IMR-90 (cell line): Measurements from ENCODE around the gene MAPK1. TPM values are rescaled to one million over a fixed set of nuclear protein-coding genes. Genes with fewer than 3 reads are reported as not detected.

Source experiments
- ATAC-seq: fragments of 200-7000 bp; cut with Tn5 transposase; 2 replicates; pipeline ENCODE4 v1.9.1; 2020; ENCODE audit warnings: low read depth, mild to moderate bottlenecking, moderate library complexity
- BruUV-seq: library from RNA; stranded (reverse); fragments of 400-500 nt; replicated peaks from 2 replicates; lab custom pipeline; 2021; lab: Mats Ljungman, UMichigan
- CTCF ChIA-PET: fragments of 300-600 bp; formaldehyde crosslinking; extraction: SDS; loops from one replicate; lab custom pipeline; 2021; ENCODE audit warnings: antibody characterized with exemption; lab: Yijun Ruan, JAX
- POLR2A ChIA-PET: fragments of 300-600 bp; sonication (Branson Sonifier 250); formaldehyde crosslinking; loops from one replicate; lab custom pipeline; 2022; ENCODE audit warnings: antibody characterized with exemption; ENCODE audit not compliant: unreplicated experiment; lab: Charles Lee
- DNase-seq: peaks from one replicate; pipeline ENCODE4 v3.0.0; 2013
- H2AFZ ChIP-seq: replicated peaks from 2 replicates; pipeline ENCODE3; 2013; ENCODE audit warnings: low read length, mild to moderate bottlenecking; ENCODE audit not compliant: poor library complexity
- H2AK5ac ChIP-seq: 2 replicates; pipeline ENCODE4 v1.6.1; 2013; ENCODE audit warnings: low read depth, low read length, inconsistent platforms
- H2AK9ac ChIP-seq: replicated peaks from 2 replicates; pipeline ENCODE3; 2013; ENCODE audit warnings: mild to moderate bottlenecking, low read depth, low read length, moderate library complexity; ENCODE audit not compliant: poor library complexity
- H2BK120ac ChIP-seq: 2 replicates; pipeline ENCODE4 v1.6.1; 2013; ENCODE audit warnings: low read depth, low read length, inconsistent platforms
- H2BK15ac ChIP-seq: 3 replicates; pipeline ENCODE4 v1.6.1; 2013; ENCODE audit warnings: low read depth, low read length, inconsistent platforms
- H2BK20ac ChIP-seq: 2 replicates; pipeline ENCODE4 v1.6.1; 2013; ENCODE audit warnings: low read depth, mild to moderate bottlenecking, inconsistent platforms, low read length, moderate library complexity
- H2BK5ac ChIP-seq: 2 replicates; pipeline ENCODE4 v1.6.1; 2013; ENCODE audit warnings: mild to moderate bottlenecking, low read depth, low read length, inconsistent platforms; ENCODE audit not compliant: poor library complexity, severe bottlenecking
- H3K14ac ChIP-seq: replicated peaks from 2 replicates; pipeline ENCODE4 v1.6.1; 2013; ENCODE audit warnings: low read depth, low read length, inconsistent platforms
- H3K18ac ChIP-seq: 2 replicates; pipeline ENCODE4 v1.6.1; 2013; ENCODE audit warnings: low read depth, low read length, control low read depth
- H3K23ac ChIP-seq: 2 replicates; pipeline ENCODE4 v1.6.1; 2013; ENCODE audit warnings: low read depth, low read length, inconsistent platforms
- H3K27ac ChIP-seq: 2 replicates; pipeline ENCODE4 v1.5.1; 2013; ENCODE audit warnings: mild to moderate bottlenecking, control low read depth, low read length; ENCODE audit not compliant: insufficient read depth
- H3K27me3 ChIP-seq: 2 replicates; pipeline ENCODE4 v1.6.1; 2013; ENCODE audit warnings: low read length; ENCODE audit not compliant: control insufficient read depth, insufficient read depth
- H3K36me3 ChIP-seq: 2 replicates; pipeline ENCODE4 v1.6.1; 2013; ENCODE audit warnings: low read length, mixed read lengths; ENCODE audit not compliant: control insufficient read depth, insufficient read depth
- H3K4ac ChIP-seq: 2 replicates; pipeline ENCODE4 v1.6.1; 2013; ENCODE audit warnings: low read depth, low read length, inconsistent platforms
- H3K4me1 ChIP-seq: 2 replicates; pipeline ENCODE4 v1.6.1; 2013; ENCODE audit warnings: low read length, mixed read lengths; ENCODE audit not compliant: control insufficient read depth, insufficient read depth
- H3K4me2 ChIP-seq: 2 replicates; pipeline ENCODE4 v1.6.1; 2013; ENCODE audit warnings: low read depth, mild to moderate bottlenecking, control low read depth, low read length, moderate library complexity
- H3K4me3 ChIP-seq: 2 replicates; pipeline ENCODE4 v1.5.1; 2013; ENCODE audit warnings: low read depth, mild to moderate bottlenecking, control low read depth, low read length, moderate library complexity; ENCODE audit not compliant: insufficient read depth
- H3K56ac ChIP-seq: 2 replicates; pipeline ENCODE4 v1.6.1; 2013; ENCODE audit warnings: low read length, inconsistent platforms; ENCODE audit not compliant: insufficient read depth; ENCODE audit errors: extremely low read depth
- H3K79me1 ChIP-seq, 2 experiments: 2 replicates each; pipeline ENCODE4 v1.6.1; 2013; ENCODE audit warnings: low read length in 2 of 2, inconsistent platforms in 1 of 2, low read depth in 1 of 2
- H3K9ac ChIP-seq: 2 replicates; pipeline ENCODE4 v1.6.1; 2013; ENCODE audit warnings: low read depth, low read length, control low read depth
- H3K9me1 ChIP-seq: 2 replicates; pipeline ENCODE4 v1.6.1; 2013; ENCODE audit warnings: low read length, inconsistent platforms; ENCODE audit not compliant: insufficient read depth
- H3K9me3 ChIP-seq: 2 replicates; pipeline ENCODE4 v1.6.1; 2013; ENCODE audit warnings: low read length; ENCODE audit not compliant: control insufficient read depth, insufficient read depth
- H4K20me1 ChIP-seq: 2 replicates; pipeline ENCODE4 v1.6.1; 2013; ENCODE audit warnings: low read length, inconsistent platforms; ENCODE audit not compliant: insufficient read depth
- H4K5ac ChIP-seq: 2 replicates; pipeline ENCODE4 v1.6.1; 2013; ENCODE audit warnings: mild to moderate bottlenecking, low read depth, low read length, control low read depth
- H4K8ac ChIP-seq, 2 experiments: 2 replicates each; pipeline ENCODE4 v1.6.1; 2013; ENCODE audit warnings: low read depth in 2 of 2, low read length in 2 of 2, control low read depth in 1 of 2, inconsistent platforms in 1 of 2
- H4K91ac ChIP-seq: 2 replicates; pipeline ENCODE4 v1.6.1; 2013; ENCODE audit warnings: low read depth, low read length, inconsistent platforms; ENCODE audit not compliant: insufficient read depth
- BHLHE40 ChIP-seq: fragments of 150-350 bp; IDR thresholded peaks from 2 replicates; pipeline ENCODE4 v1.6.1; 2016; ENCODE audit warnings: mild to moderate bottlenecking, low read depth, low read length
- CEBPB ChIP-seq: IDR thresholded peaks from 2 replicates; pipeline ENCODE4 v1.6.1; 2012; ENCODE audit warnings: low read depth, low read length, improper control_type of control experiment
- CHD1 ChIP-seq: IDR thresholded peaks from 2 replicates; pipeline ENCODE4 v1.6.1; 2012; ENCODE audit warnings: low read depth, low read length, improper control_type of control experiment
- FOS ChIP-seq: fragments of 150-350 bp; IDR thresholded peaks from 2 replicates; pipeline ENCODE4 v1.6.1; 2016; ENCODE audit warnings: low read depth, low read length
- MAFK ChIP-seq: IDR thresholded peaks from 2 replicates; pipeline ENCODE4 v1.6.1; 2012; ENCODE audit warnings: low read depth, low read length, improper control_type of control experiment
- MAZ ChIP-seq: IDR thresholded peaks from 2 replicates; pipeline ENCODE4 v1.6.1; 2012; ENCODE audit warnings: low read depth, mild to moderate bottlenecking, low read length, improper control_type of control experiment, moderate library complexity, borderline replicate concordance
- MXI1 ChIP-seq: IDR thresholded peaks from 2 replicates; pipeline ENCODE4 v1.6.1; 2012; ENCODE audit warnings: low read depth, mild to moderate bottlenecking, low read length, moderate library complexity, borderline replicate concordance
- NFE2L2 ChIP-seq: fragments of 150-350 bp; IDR thresholded peaks from 2 replicates; pipeline ENCODE4 v1.6.1; 2016; ENCODE audit warnings: low read depth, mild to moderate bottlenecking, low read length
- POLR2A ChIP-seq: IDR thresholded peaks from 2 replicates; pipeline ENCODE4 v1.6.1; 2012; ENCODE audit warnings: mild to moderate bottlenecking, low read depth, low read length
- RAD21 ChIP-seq: IDR thresholded peaks from 2 replicates; pipeline ENCODE4 v1.6.1; 2012; ENCODE audit warnings: low read length, improper control_type of control experiment
- RCOR1 ChIP-seq: IDR thresholded peaks from 2 replicates; pipeline ENCODE4 v1.6.1; 2012; ENCODE audit warnings: mild to moderate bottlenecking, low read length, improper control_type of control experiment; ENCODE audit not compliant: insufficient replicate concordance
- RFX5 ChIP-seq: IDR thresholded peaks from 2 replicates; pipeline ENCODE4 v1.8.0; 2012; ENCODE audit warnings: low read depth, mild to moderate bottlenecking, low read length, moderate library complexity
- SMC3 ChIP-seq: fragments of 150-350 bp; IDR thresholded peaks from 2 replicates; pipeline ENCODE4 v1.6.1; 2016; ENCODE audit warnings: low read depth, mild to moderate bottlenecking, antibody characterized with exemption, low read length, moderate library complexity
- USF2 ChIP-seq: fragments of 150-350 bp; IDR thresholded peaks from 2 replicates; pipeline ENCODE4 v1.6.1; 2017; ENCODE audit warnings: mild to moderate bottlenecking, antibody characterized with exemption, low read length, low read depth
- WGBS, 2 experiments: methylation state at CpG; one replicate each; pipeline versions ENCODE4 v1.1.5 to v1.1.7; 2013; ENCODE audit warnings: missing lambda C conversion rate in 2 of 2; ENCODE audit not compliant: insufficient read length in 1 of 2; ENCODE audit errors: extremely low coverage in 2 of 2; 5-methylcytosine and 5-hydroxymethylcytosine counted together
- dilution Hi-C: fragments of 300-500 bp; cut with HindIII; formaldehyde crosslinking; loops from one replicate; pipeline ENCODE4 v1.14.3; 2018; ENCODE audit warnings: low sequenced_read_pairs; ENCODE audit not compliant: unreplicated experiment
- in situ Hi-C: fragments of 300-500 bp; cut with MboI; formaldehyde crosslinking; loops from 3 replicates; pipeline ENCODE4 v1.14.3; 2019; ENCODE audit warnings: low sequenced_read_pairs, inconsistent platforms, mixed read lengths
- intact Hi-C: fragments of 100-400 bp; cut with micrococcal nuclease; formaldehyde crosslinking; loops from 2 replicates; pipeline ENCODE4 v1.10.0; 2022
- polyA plus RNA-seq, 3 experiments: library from polyadenylated mRNA; depleted of rRNA; stranded (reverse); fragments of >200 nt; gene quantifications; 2 replicates each; pipeline ENCODE4 v1.2.3, GENCODE V29; 2012; ENCODE audit warnings: low replicate concordance in 1 of 3
- total RNA-seq: library from RNA; depleted of rRNA; stranded (reverse); fragments of >200 nt; gene quantifications from 2 replicates; pipeline ENCODE4 v1.2.3, GENCODE V29; 2012
- TF ChIP-seq, protein P1 (sequence below): fragments of 150-350 bp; IDR thresholded peaks from 2 replicates; pipeline ENCODE4 v1.6.1; 2016; ENCODE audit warnings: low read depth, mild to moderate bottlenecking, low read length, moderate library complexity, borderline replicate concordance
- TF ChIP-seq, protein P2 (sequence below): conservative IDR thresholded peaks from 2 replicates; pipeline ENCODE4 v1.5.1; 2012; ENCODE audit warnings: mild to moderate bottlenecking, low read depth, low read length, improper control_type of control experiment

Gene MAPK1
- total and polyA plus RNA-seq, 2 of the 4 experiments (the other 2 are of a cell fraction), result 41.0 to 51.3 TPM

- CTCF ChIA-PET, result no interaction called here
- H4K8ac ChIP-seq, result no peak overlapping the region
- no peak overlapping the region for H3K23ac ChIP-seq
- no CpG with 5 or more reads among the region's 2 CpGs for WGBS, 2 experiments
- in situ Hi-C loops, result no loop called here
- no peak overlapping the region for H3K4me2 ChIP-seq
- intact Hi-C loops, result loop anchor here (1.0 kb wide), 1 partner anchor 159 kb away; no protein-coding TSS in a partner anchor
- dilution Hi-C loops, result no loop called here
- H3K36me3 ChIP-seq, result peaks cover 27% of the 10 kb centered on the region
- no peaks in the 10 kb centered on the region for H3K27me3 ChIP-seq
- peaks cover 6% of the 10 kb centered on the region for H3K4me1 ChIP-seq
- H3K9me3 ChIP-seq, result no peaks in the 10 kb centered on the region
- H3K27ac ChIP-seq, result no peak overlapping the region
- no peak overlapping the region for H2AK5ac ChIP-seq
- peak overlapping the region; percentile 30 for H2BK5ac ChIP-seq
- peaks cover 28 to 59% of the 10 kb centered on the region in 2 experiments for H3K79me1 ChIP-seq
- ATAC-seq, result peak; percentile 24; the same call in 1 of the 2 replicates
- H3K18ac ChIP-seq, result peak overlapping the region; percentile 15; the same call in 1 of the 2 replicates
- H2BK15ac ChIP-seq, result no peak overlapping the region
- H2BK20ac ChIP-seq, result no peak overlapping the region
- no peak overlapping the region for H2AFZ ChIP-seq
- H4K91ac ChIP-seq, result no peak overlapping the region
- no peak overlapping the region for H3K14ac ChIP-seq
- TF ChIP-seq, protein P1, sequence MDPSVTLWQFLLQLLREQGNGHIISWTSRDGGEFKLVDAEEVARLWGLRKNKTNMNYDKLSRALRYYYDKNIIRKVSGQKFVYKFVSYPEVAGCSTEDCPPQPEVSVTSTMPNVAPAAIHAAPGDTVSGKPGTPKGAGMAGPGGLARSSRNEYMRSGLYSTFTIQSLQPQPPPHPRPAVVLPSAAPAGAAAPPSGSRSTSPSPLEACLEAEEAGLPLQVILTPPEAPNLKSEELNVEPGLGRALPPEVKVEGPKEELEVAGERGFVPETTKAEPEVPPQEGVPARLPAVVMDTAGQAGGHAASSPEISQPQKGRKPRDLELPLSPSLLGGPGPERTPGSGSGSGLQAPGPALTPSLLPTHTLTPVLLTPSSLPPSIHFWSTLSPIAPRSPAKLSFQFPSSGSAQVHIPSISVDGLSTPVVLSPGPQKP, result no peak
- TF ChIP-seq FOS (no peak), SMC3 (no peak), RAD21 (no peak), MXI1 (no peak), MAFK (no peak), RFX5 (no peak), MAZ (no peak), USF2 (no peak), BHLHE40 (no peak), CHD1 (no peak), POLR2A (no peak), CEBPB (no peak), RCOR1 (no peak), NFE2L2 (no peak)
- TF ChIP-seq, protein P2, sequence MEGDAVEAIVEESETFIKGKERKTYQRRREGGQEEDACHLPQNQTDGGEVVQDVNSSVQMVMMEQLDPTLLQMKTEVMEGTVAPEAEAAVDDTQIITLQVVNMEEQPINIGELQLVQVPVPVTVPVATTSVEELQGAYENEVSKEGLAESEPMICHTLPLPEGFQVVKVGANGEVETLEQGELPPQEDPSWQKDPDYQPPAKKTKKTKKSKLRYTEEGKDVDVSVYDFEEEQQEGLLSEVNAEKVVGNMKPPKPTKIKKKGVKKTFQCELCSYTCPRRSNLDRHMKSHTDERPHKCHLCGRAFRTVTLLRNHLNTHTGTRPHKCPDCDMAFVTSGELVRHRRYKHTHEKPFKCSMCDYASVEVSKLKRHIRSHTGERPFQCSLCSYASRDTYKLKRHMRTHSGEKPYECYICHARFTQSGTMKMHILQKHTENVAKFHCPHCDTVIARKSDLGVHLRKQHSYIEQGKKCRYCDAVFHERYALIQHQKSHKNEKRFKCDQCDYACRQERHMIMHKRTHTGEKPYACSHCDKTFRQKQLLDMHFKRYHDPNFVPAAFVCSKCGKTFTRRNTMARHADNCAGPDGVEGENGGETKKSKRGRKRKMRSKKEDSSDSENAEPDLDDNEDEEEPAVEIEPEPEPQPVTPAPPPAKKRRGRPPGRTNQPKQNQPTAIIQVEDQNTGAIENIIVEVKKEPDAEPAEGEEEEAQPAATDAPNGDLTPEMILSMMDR, result no peak
- no peak overlapping the region for H2AK9ac ChIP-seq
- no peak overlapping the region for H4K5ac ChIP-seq
- peaks cover 28% of the 10 kb centered on the region for H4K20me1 ChIP-seq
- no peak overlapping the region for H2BK120ac ChIP-seq
- H3K4me3 ChIP-seq, result no peak overlapping the region
- POLR2A ChIA-PET, result no interaction called here
- no peak overlapping the region for H3K9ac ChIP-seq
- DNase-seq, result no peak
- H3K9me1 ChIP-seq, result peaks cover 27% of the 10 kb centered on the region
- no peak overlapping the region for H3K56ac ChIP-seq
- no peak overlapping the region for H3K4ac ChIP-seq
- BruUV-seq, result no TSS peak
Observed at GRCh38 chr22:21779444-21779843, 88.0 kb downstream of the MAPK1 start.
